Tibial artery (tissue), 4 donors: Measurements from ENCODE around the gene TNFAIP8L2.

Experiments
- DNase-seq, 2 donors: peaks; one replicate each; pipeline ENCODE4 v3.0.0-alpha.2; 2019
- H3K27ac ChIP-seq, 2 donors: fragments of 200-600 bp; sonication (generic) in 1 of 2; 1 replicate in 1 of 2; 2 replicates in 1 of 2; pipeline ENCODE4 v1.5.1; 2018 to 2019; ENCODE audit warnings: mild to moderate bottlenecking in 1 of 2
- H3K27me3 ChIP-seq, 2 donors: fragments of 200-600 bp; sonication (generic) in 1 of 2; one replicate each; pipeline versions ENCODE4 v1.5.1 to v1.6.0; 2016 to 2019
- H3K36me3 ChIP-seq, 3 donors: fragments of 200-600 bp; sonication (generic) in 2 of 3; one replicate each; pipeline ENCODE4 v1.5.1; 2016 to 2019; ENCODE audit warnings: mild to moderate bottlenecking in 2 of 3
- H3K4me1 ChIP-seq, 4 donors: fragments of 200-600 bp; sonication (generic) in 2 of 4; 1 replicate in 3 of 4; 2 replicates in 1 of 4; pipeline ENCODE4 v1.5.1; 2016 to 2019
- H3K4me3 ChIP-seq, 2 donors: fragments of 200-600 bp; sonication (generic) in 1 of 2; 1 replicate in 1 of 2; 2 replicates in 1 of 2; pipeline ENCODE4 v1.5.1; 2018 to 2019; ENCODE audit warnings: mild to moderate bottlenecking in 2 of 2
- H3K9me3 ChIP-seq, 3 donors: fragments of 200-600 bp; sonication (generic) in 1 of 3; one replicate each; pipeline ENCODE4 v1.5.1; 2016 to 2019
- intact Hi-C: fragments of 100-400 bp; cut with DNase I; formaldehyde crosslinking; loops from one replicate; pipeline ENCODE4 v1.15.0; 2023; ENCODE audit warnings: low total_unique reads
- TF ChIP-seq, protein P1 (sequence below), 2 experiments: fragments of 200-600 bp in 1 of 2; fragments of 450-650 bp in 1 of 2; IDR thresholded peaks; one replicate each; pipeline ENCODE4 v1.5.1; 2017 to 2019; ENCODE audit warnings: antibody characterized with exemption in 2 of 2, mild to moderate bottlenecking in 1 of 2, moderate library complexity in 1 of 2

Gene TNFAIP8L2

GRCh38 chr1:151134396-151134795, 22.1 kb upstream of the TNFAIP8L2 start:
- peak in 1 of 2 donors; percentile 20 for DNase-seq
- Histone ChIP-seq H3K4me1 (peaks cover 0 to 14% (median 4%) of the 10 kb centered on the region in 4 donors), H3K27me3 (no peaks in the 10 kb centered on the region), H3K36me3 (peaks cover 0 to 51% (median 5%) of the 10 kb centered on the region in 3 donors), H3K27ac (no peak overlapping the region), H3K9me3 (no peaks in the 10 kb centered on the region), H3K4me3 (no peak overlapping the region)
- intact Hi-C loops = no loop called here
- TF ChIP-seq, protein P1, sequence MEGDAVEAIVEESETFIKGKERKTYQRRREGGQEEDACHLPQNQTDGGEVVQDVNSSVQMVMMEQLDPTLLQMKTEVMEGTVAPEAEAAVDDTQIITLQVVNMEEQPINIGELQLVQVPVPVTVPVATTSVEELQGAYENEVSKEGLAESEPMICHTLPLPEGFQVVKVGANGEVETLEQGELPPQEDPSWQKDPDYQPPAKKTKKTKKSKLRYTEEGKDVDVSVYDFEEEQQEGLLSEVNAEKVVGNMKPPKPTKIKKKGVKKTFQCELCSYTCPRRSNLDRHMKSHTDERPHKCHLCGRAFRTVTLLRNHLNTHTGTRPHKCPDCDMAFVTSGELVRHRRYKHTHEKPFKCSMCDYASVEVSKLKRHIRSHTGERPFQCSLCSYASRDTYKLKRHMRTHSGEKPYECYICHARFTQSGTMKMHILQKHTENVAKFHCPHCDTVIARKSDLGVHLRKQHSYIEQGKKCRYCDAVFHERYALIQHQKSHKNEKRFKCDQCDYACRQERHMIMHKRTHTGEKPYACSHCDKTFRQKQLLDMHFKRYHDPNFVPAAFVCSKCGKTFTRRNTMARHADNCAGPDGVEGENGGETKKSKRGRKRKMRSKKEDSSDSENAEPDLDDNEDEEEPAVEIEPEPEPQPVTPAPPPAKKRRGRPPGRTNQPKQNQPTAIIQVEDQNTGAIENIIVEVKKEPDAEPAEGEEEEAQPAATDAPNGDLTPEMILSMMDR (IDR thresholded peaks at IDR 0.05) = no peak

- H3K27ac ChIP-seq = no peak overlapping the region
- no peak overlapping the region for H3K4me3 ChIP-seq
- intact Hi-C loops = no loop called here
- H3K9me3 ChIP-seq = no peaks in the 10 kb centered on the region
- H3K4me1 ChIP-seq = peaks cover 0 to 14% (median 4%) of the 10 kb centered on the region in 4 donors
- H3K36me3 ChIP-seq = peaks cover 0 to 57% (median 5%) of the 10 kb centered on the region in 3 donors
- no peaks in the 10 kb centered on the region for H3K27me3 ChIP-seq
- DNase-seq = peak in 1 of 2 donors; percentile 42
- TF ChIP-seq, protein P1 (IDR thresholded peaks at IDR 0.05) = no peak
Measured at GRCh38 chr1:151134991-151135390, 21.5 kb upstream of the TNFAIP8L2 start.

GRCh38 chr1:151135433-151136385, 20.7 kb upstream of the TNFAIP8L2 start:
- Histone ChIP-seq H3K27ac (no peak overlapping the region), H3K4me1 (peaks cover 0 to 11% (median 4%) of the 10 kb centered on the region in 4 donors), H3K36me3 (peaks cover 0 to 62% (median 5%) of the 10 kb centered on the region in 3 donors), H3K9me3 (no peaks in the 10 kb centered on the region), H3K4me3 (no peak overlapping the region), H3K27me3 (no peaks in the 10 kb centered on the region)
- TF ChIP-seq, protein P1 (IDR thresholded peaks at IDR 0.05) = no peak
- peak in 1 of 2 donors; percentile 31 for DNase-seq
- intact Hi-C loops = no loop called here

DNA sequence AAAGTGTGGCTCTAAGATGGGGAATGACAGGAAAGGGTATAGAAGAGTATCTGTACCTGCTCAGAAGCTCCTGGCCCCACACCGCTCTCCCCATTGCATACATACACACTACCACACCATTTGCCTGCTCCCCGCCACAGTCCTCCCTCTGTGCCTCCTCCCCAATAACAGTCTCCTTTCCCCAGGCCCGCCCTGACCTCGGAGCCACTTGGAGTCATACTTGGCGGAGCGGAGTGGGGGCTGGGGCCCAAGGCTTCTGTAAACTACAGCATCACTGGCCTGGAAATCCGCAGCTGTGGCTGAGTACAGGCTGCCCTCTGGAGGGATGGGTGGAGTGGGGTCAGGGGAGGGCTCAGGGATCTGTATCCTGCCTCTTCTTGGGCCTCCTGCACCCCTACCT, 18.7 kb upstream of the TNFAIP8L2 start:
- Histone ChIP-seq H3K27ac (no peak overlapping the region), H3K36me3 (peaks cover 0 to 71% (median 5%) of the 10 kb centered on the region in 3 donors), H3K4me3 (no peak overlapping the region), H3K4me1 (peaks cover 0 to 5% (median under 1%) of the 10 kb centered on the region in 4 donors), H3K9me3 (no peaks in the 10 kb centered on the region), H3K27me3 (no peaks in the 10 kb centered on the region)
- intact Hi-C loops = no loop called here
- peak in 1 of 2 donors; percentile 50 for DNase-seq
- TF ChIP-seq, protein P1 (IDR thresholded peaks at IDR 0.05) = no peak

- H3K4me3 ChIP-seq = no peak overlapping the region
- H3K4me1 ChIP-seq = peaks cover 0 to 39% (median 25%) of the 10 kb centered on the region in 4 donors
- H3K9me3 ChIP-seq = no peaks in the 10 kb centered on the region
- no peak overlapping the region for H3K27ac ChIP-seq
- no peaks in the 10 kb centered on the region for H3K27me3 ChIP-seq
- peaks cover 0 to 36% (median 0%) of the 10 kb centered on the region in 3 donors for H3K36me3 ChIP-seq
- no peak for DNase-seq
- intact Hi-C loops = no loop called here
- TF ChIP-seq, protein P1 (IDR thresholded peaks at IDR 0.05) = no peak
Measured at GRCh38 chr1:151142411-151143056, 13.9 kb upstream of the TNFAIP8L2 start.
